HCT116 (cell line): Measurements from ENCODE around the gene ERMN. TPM values are rescaled to one million over a fixed set of nuclear protein-coding genes. Genes with fewer than 3 reads are reported as not detected.

ENCODE experiments used
- ATAC-seq: fragments of 200-7000 bp; cut with Tn5 transposase; 2 replicates; pipeline ENCODE4 v1.9.1; 2020; ENCODE audit warnings: mild to moderate bottlenecking, moderate library complexity
- BruUV-seq: library from RNA; stranded (reverse); fragments of 400-500 nt; replicated peaks from 2 replicates; lab custom pipeline; 2021; lab: Mats Ljungman, UMichigan
- CTCF ChIA-PET: fragments of 300-600 bp; sonication (Branson Sonifier 250); formaldehyde crosslinking; loops from one replicate; lab custom pipeline; 2021; ENCODE audit warnings: antibody characterized with exemption; lab: Charles Lee
- POLR2A ChIA-PET: fragments of 300-600, 350-600 bp; sonication (Branson Sonifier 250); formaldehyde crosslinking; loops from one replicate; lab custom pipeline; 2021; ENCODE audit warnings: antibody characterized with exemption; lab: Charles Lee
- RAD21 ChIA-PET, 2 experiments: fragments of 300-600 bp; sonication (Branson Sonifier 250); formaldehyde crosslinking; loops; one replicate each; lab custom pipeline; 2023; ENCODE audit warnings: low total read pairs in 2 of 2; ENCODE audit not compliant: uncharacterized antibody in 2 of 2, unreplicated experiment in 2 of 2, low non-redundant PET in 1 of 2; lab: Charles Lee
- DNase-seq: peaks from one replicate; pipeline ENCODE4 v3.0.0-alpha.2; 2010; ENCODE audit warnings: low read depth, low spot score
- H2AFZ ChIP-seq: fragments of 200-600 bp; shearing (Covaris generic), sonication (generic); 2 replicates; pipeline ENCODE4 v1.6.1; 2017; ENCODE audit warnings: low read depth, mixed run types, mixed read lengths, antibody characterized with exemption, low read length; ENCODE audit not compliant: poor library complexity, severe bottlenecking
- H3K27ac ChIP-seq: 2 replicates; pipeline ENCODE4 v1.5.1; 2012; ENCODE audit warnings: low read depth, low read length
- H3K27me3 ChIP-seq: fragments of 200-600 bp; sonication (generic); 2 replicates; pipeline ENCODE4 v1.6.1; 2016; ENCODE audit warnings: mixed run types, low read length, mixed read lengths; ENCODE audit not compliant: insufficient read depth
- H3K36me3 ChIP-seq, 2 experiments: fragments of 200-500 bp in 1 of 2; fragments of 200-600 bp in 1 of 2; sonication (Bioruptor generic) in 1 of 2; sonication (generic) in 1 of 2; 2 replicates each; pipeline versions ENCODE4 v1.5.1 to v1.6.1; 2014 to 2016; ENCODE audit warnings: low read length in 2 of 2, inconsistent platforms in 1 of 2, mixed read lengths in 1 of 2, mixed run types in 1 of 2; ENCODE audit not compliant: insufficient read depth in 2 of 2, control insufficient read depth in 1 of 2
- H3K4me1 ChIP-seq, 2 experiments: fragments of 200-600 bp in 1 of 2; sonication (generic) in 1 of 2; 2 replicates each; pipeline versions ENCODE4 v1.5.1 to v1.6.1; 2012 to 2017; ENCODE audit warnings: low read length in 2 of 2, inconsistent platforms in 1 of 2, mild to moderate bottlenecking in 1 of 2, mixed read lengths in 1 of 2, mixed run types in 1 of 2, moderate library complexity in 1 of 2; ENCODE audit not compliant: insufficient read depth in 2 of 2, control insufficient read depth in 1 of 2
- H3K4me2 ChIP-seq: fragments of 200-600 bp; sonication (generic); 2 replicates; pipeline ENCODE4 v1.6.1; 2017; ENCODE audit warnings: mixed run types, low read length, mixed read lengths
- H3K4me3 ChIP-seq, 2 experiments: fragments of 200-600 bp in 1 of 2; sonication (generic) in 1 of 2; replicated peaks in 1 of 2; 2 replicates each; pipeline ENCODE4 v1.5.1; 2011 to 2016; ENCODE audit warnings: low read length in 2 of 2, control low read depth in 1 of 2, low read depth in 1 of 2, mild to moderate bottlenecking in 1 of 2, mixed read lengths in 1 of 2, mixed run types in 1 of 2
- H3K79me2 ChIP-seq: fragments of 200-600 bp; sonication (generic); 2 replicates; pipeline ENCODE4 v1.6.1; 2017; ENCODE audit warnings: mild to moderate bottlenecking, mixed run types, low read length, moderate library complexity, mixed read lengths; ENCODE audit not compliant: insufficient read depth
- H3K9ac ChIP-seq: fragments of 200-600 bp; sonication (generic); 2 replicates; pipeline ENCODE4 v1.6.1; 2016; ENCODE audit warnings: low read length, mixed read lengths
- H3K9me2 ChIP-seq: fragments of 200-600 bp; sonication (generic), shearing (Covaris generic); 2 replicates; pipeline ENCODE4 v1.6.1; 2017; ENCODE audit warnings: mixed run types, mild to moderate bottlenecking, moderate library complexity; ENCODE audit not compliant: insufficient read depth
- H3K9me3 ChIP-seq, 2 experiments: fragments of 200-500 bp in 1 of 2; fragments of 200-600 bp in 1 of 2; sonication (Bioruptor generic) in 1 of 2; sonication (generic) in 1 of 2; 2 replicates each; pipeline ENCODE4 v1.6.1; 2014 to 2017; ENCODE audit warnings: low read length in 2 of 2, mixed read lengths in 2 of 2, inconsistent platforms in 1 of 2, low read depth in 1 of 2, mild to moderate bottlenecking in 1 of 2, mixed run types in 1 of 2, moderate library complexity in 1 of 2; ENCODE audit not compliant: control insufficient read depth in 1 of 2, insufficient read depth in 1 of 2
- H4K20me1 ChIP-seq: fragments of 200-600 bp; sonication (generic), shearing (Covaris generic); 2 replicates; pipeline ENCODE4 v1.6.1; 2017; ENCODE audit warnings: mixed run types, mild to moderate bottlenecking, moderate library complexity; ENCODE audit not compliant: insufficient read depth
- ATF3 ChIP-seq: IDR thresholded peaks from 2 replicates; pipeline ENCODE4 v1.6.1; 2012
- CTCF ChIP-seq, 3 experiments: fragments of 200-600 bp in 1 of 3; sonication (generic) in 1 of 3; IDR thresholded peaks in 2 of 3; conservative IDR thresholded peaks in 1 of 3; 2 replicates each; pipeline ENCODE4 v1.5.1; 2012 to 2017; ENCODE audit warnings: low read depth in 2 of 3, low read length in 2 of 3, antibody characterized with exemption in 1 of 3, borderline replicate concordance in 1 of 3, control low read depth in 1 of 3, mild to moderate bottlenecking in 1 of 3, mixed read lengths in 1 of 3, mixed run types in 1 of 3, moderate library complexity in 1 of 3; ENCODE audit not compliant: insufficient read depth in 1 of 3
- ELF1 ChIP-seq: IDR thresholded peaks from 2 replicates; pipeline ENCODE4 v1.6.1; 2012; ENCODE audit warnings: low read depth, borderline replicate concordance
- EZH2 ChIP-seq: fragments of 200-600 bp; sonication (generic); IDR thresholded peaks from 2 replicates; pipeline ENCODE4 v1.6.1; 2017; ENCODE audit warnings: antibody characterized with exemption, mixed run types
- EZH2phosphoT487 ChIP-seq: fragments of 200-600 bp; IDR thresholded peaks from 2 replicates; pipeline ENCODE4 v1.6.1; 2018; ENCODE audit warnings: antibody characterized with exemption, borderline replicate concordance
- FOSL1 ChIP-seq: IDR thresholded peaks from 2 replicates; pipeline ENCODE4 v1.6.1; 2012; ENCODE audit warnings: low read depth
- POLR2A ChIP-seq: IDR thresholded peaks from 2 replicates; pipeline ENCODE4 v1.7.0; 2011; ENCODE audit warnings: borderline replicate concordance; ENCODE audit not compliant: insufficient read depth, insufficient read length; ENCODE audit errors: extremely low read depth
- RAD21 ChIP-seq: IDR thresholded peaks from 2 replicates; pipeline ENCODE4 v1.6.1; 2012; ENCODE audit warnings: low read depth, mild to moderate bottlenecking
- SIN3A ChIP-seq: IDR thresholded peaks from 2 replicates; pipeline ENCODE4 v1.6.1; 2012; ENCODE audit warnings: low read depth
- YY1 ChIP-seq: IDR thresholded peaks from 2 replicates; pipeline ENCODE4 v1.6.1; 2011; ENCODE audit warnings: low read length, low read depth, moderate library complexity, mild to moderate bottlenecking; ENCODE audit not compliant: insufficient replicate concordance; ENCODE audit errors: extremely low read depth
- ZBTB33 ChIP-seq: IDR thresholded peaks from 2 replicates; pipeline ENCODE4 v1.6.1; 2011; ENCODE audit warnings: mild to moderate bottlenecking, low read length, moderate library complexity; ENCODE audit not compliant: insufficient replicate concordance; ENCODE audit errors: extremely low read depth
- intact Hi-C: fragments of 100-400 bp; cut with micrococcal nuclease; formaldehyde crosslinking; loops from 2 replicates; pipeline ENCODE4 v1.10.0; 2022
- total RNA-seq: library from RNA; stranded (reverse); gene quantifications from one replicate; pipeline ENCODE4 v1.2.1, GENCODE V29; 2021; ENCODE audit not compliant: unreplicated experiment

Gene ERMN
- total RNA-seq, 1 experiment from 2014 or later = not detected

- no peak overlapping the region for H3K9ac ChIP-seq
- POLR2A ChIA-PET = no interaction called here
- TF ChIP-seq EZH2phosphoT487 (no peak), CTCF (IDR thresholded peaks at IDR 0.05 in 2 of 3, conservative IDR thresholded peaks at IDR 0.05 in 1 of 3; ENCODE audit: borderline replicate concordance in 1 of 3, insufficient read depth in 1 of 3, low read depth in 2 of 3, low read length in 2 of 3) (0 out of 6 replicates have a peak, but pooled peaks of 2 of the 3 experiments have one; percentile 15 to 21)
- TF ChIP-seq, all 23 proteins: peak for 1
- Histone ChIP-seq H2AFZ (no peak overlapping the region), H3K9me3 (no peaks in the 10 kb centered on the region), H4K20me1 (no peaks in the 10 kb centered on the region), H3K4me1 (0 out of 4 replicates have a peak, but pooled peaks cover 0 to 5% of the 10 kb centered on the region in 2 experiments), H3K4me2 (no peak overlapping the region), H3K36me3 (peaks cover 0 to 5% of the 10 kb centered on the region in 2 experiments; a peak in 1 of 4 replicates), H3K4me3 (no peak overlapping the region), H3K9me2 (no peaks in the 10 kb centered on the region), H3K27me3 (no peaks in the 10 kb centered on the region), H3K79me2 (no peaks in the 10 kb centered on the region), H3K27ac (no peak overlapping the region)
- ATAC-seq (no peak), DNase-seq (no peak)
- intact Hi-C loops = no loop called here
- BruUV-seq = no TSS peak
- ChIA-PET CTCF (interaction anchor here (1.2 to 3.6 kb wide), 3 partner anchors 20 to 186 kb away, joined by 3 to 29 read pairs (median 13); partner anchors contain the start of gene ERMN), RAD21 (no interaction called here)
Observed at GRCh38 chr2:157307021-157307420, 18.6 kb downstream of the ERMN start.

GRCh38 chr2:157305723-157306110 lies 19.9 kb downstream of the ERMN start:
- intact Hi-C loops = no loop called here
- ATAC-seq = no peak
- no peaks in the 10 kb centered on the region for H3K36me3 ChIP-seq

More at GRCh38 chr2:157305723-157306110, 19.9 kb downstream of the ERMN start:
- no peak for DNase-seq
- Histone ChIP-seq H3K9ac (no peak overlapping the region), H3K4me1 (0 out of 4 replicates have a peak, but pooled peaks cover 0 to 5% of the 10 kb centered on the region in 2 experiments), H3K27me3 (no peaks in the 10 kb centered on the region), H2AFZ (no peak overlapping the region), H3K4me2 (no peak overlapping the region), H4K20me1 (no peaks in the 10 kb centered on the region), H3K9me2 (no peaks in the 10 kb centered on the region), H3K27ac (no peak overlapping the region), H3K9me3 (no peaks in the 10 kb centered on the region), H3K79me2 (no peaks in the 10 kb centered on the region), H3K4me3 (no peak overlapping the region)
- POLR2A ChIA-PET = no interaction called here
- RAD21 ChIA-PET = no interaction called here
- no TSS peak for BruUV-seq
- CTCF ChIA-PET = interaction anchor here (1.2 to 3.6 kb wide), 2 partner anchors 21 to 31 kb away, joined by 3 to 29 read pairs; partner anchors contain the start of gene ERMN
- no peak for TF ChIP-seq ATF3
- no peak for TF ChIP-seq SIN3A
- no peak for TF ChIP-seq EZH2phosphoT487
- no peak for TF ChIP-seq RAD21
- no peak for TF ChIP-seq YY1
- TF ChIP-seq ZBTB33 = no peak
- no peak for TF ChIP-seq EZH2
- no peak for TF ChIP-seq FOSL1
- TF ChIP-seq POLR2A = no peak
- no peak for TF ChIP-seq ELF1
